HUES64 (cell line): ENCODE data around the gene STX18.
"Not testable (repeated sequence)": the region's sequence is repeated elsewhere in the genome, so short reads cannot be mapped to it uniquely, and the experiment has no call there.

ENCODE experiments used
- H3K27ac ChIP-seq: 2 replicates; pipeline ENCODE4 v1.7.0; 2013; ENCODE audit warnings: low read depth, low read length, inconsistent platforms
- H3K27me3 ChIP-seq: 2 replicates; pipeline ENCODE4 v1.6.1; 2013; ENCODE audit warnings: mild to moderate bottlenecking, low read length; ENCODE audit not compliant: insufficient read depth
- H3K36me3 ChIP-seq: 2 replicates; pipeline ENCODE4 v1.6.1; 2013; ENCODE audit warnings: mild to moderate bottlenecking, low read length; ENCODE audit not compliant: insufficient read depth
- H3K4me1 ChIP-seq: 2 replicates; pipeline ENCODE4 v1.6.1; 2013; ENCODE audit warnings: mild to moderate bottlenecking, low read length, moderate library complexity; ENCODE audit not compliant: insufficient read depth
- H3K4me3 ChIP-seq: 2 replicates; pipeline ENCODE4 v1.5.1; 2013; ENCODE audit warnings: mild to moderate bottlenecking, low read length, moderate library complexity
- H3K9ac ChIP-seq: 2 replicates; pipeline ENCODE4 v1.6.1; 2013; ENCODE audit warnings: mild to moderate bottlenecking, low read depth, low read length
- H3K9me3 ChIP-seq: 2 replicates; pipeline ENCODE4 v1.6.1; 2013; ENCODE audit warnings: low read depth, low read length; ENCODE audit not compliant: insufficient read depth
- WGBS: fragments of 150-250, 120-280 bp; methylation state at CpG from one replicate; pipeline ENCODE4 v1.1.7; 2013; ENCODE audit warnings: missing lambda C conversion rate; 5-methylcytosine and 5-hydroxymethylcytosine counted together

STX18 gene

GRCh38 chr4:4425696-4426095, 116.2 kb downstream of the STX18 start:
- H3K4me1 ChIP-seq, result peaks cover 27% of the 10 kb centered on the region
- H3K4me3 ChIP-seq, result no peak overlapping the region
- H3K27me3 ChIP-seq, result no peaks in the 10 kb centered on the region
- H3K9me3 ChIP-seq, result no peaks in the 10 kb centered on the region
- peaks cover 9% of the 10 kb centered on the region for H3K36me3 ChIP-seq
- no peak overlapping the region for H3K27ac ChIP-seq
- H3K9ac ChIP-seq, result no peak overlapping the region
- WGBS, result 90% methylated on average over 7 of the region's 7 CpGs

- Histone ChIP-seq H3K27ac (no peak overlapping the region), H3K4me3 (no peak overlapping the region), H3K9me3 (no peaks in the 10 kb centered on the region), H3K9ac (no peak overlapping the region), H3K36me3 (peaks cover 14% of the 10 kb centered on the region), H3K4me1 (peaks cover 27% of the 10 kb centered on the region), H3K27me3 (no peaks in the 10 kb centered on the region)
- WGBS, result 91% methylated on average over 12 of the region's 13 CpGs
Measured at GRCh38 chr4:4425119-4425690, 116.6 kb downstream of the STX18 start.

GRCh38 chr4:4424499-4425115, 117.2 kb downstream of the STX18 start:
- Histone ChIP-seq H3K9me3 (no peaks in the 10 kb centered on the region), H3K36me3 (peaks cover 20% of the 10 kb centered on the region), H3K9ac (no peak overlapping the region), H3K4me3 (no peak overlapping the region), H3K4me1 (peaks cover 27% of the 10 kb centered on the region), H3K27ac (no peak overlapping the region), H3K27me3 (no peaks in the 10 kb centered on the region)
- WGBS, result 85% methylated on average over 8 of the region's 8 CpGs

- H3K9me3 ChIP-seq, result no peaks in the 10 kb centered on the region
- peaks cover 27% of the 10 kb centered on the region for H3K4me1 ChIP-seq
- no peak overlapping the region for H3K27ac ChIP-seq
- H3K36me3 ChIP-seq, result peaks cover 26% of the 10 kb centered on the region
- no peaks in the 10 kb centered on the region for H3K27me3 ChIP-seq
- 65% methylated on average over 7 of the region's 9 CpGs for WGBS
- no peak overlapping the region for H3K9ac ChIP-seq
- no peak overlapping the region for H3K4me3 ChIP-seq
Measured at GRCh38 chr4:4423706-4424498, 117.9 kb downstream of the STX18 start.

GRCh38 chr4:4422856-4423499, 118.9 kb downstream of the STX18 start:
- peaks cover 35% of the 10 kb centered on the region for H3K36me3 ChIP-seq
- H3K4me1 ChIP-seq, result peaks cover 23% of the 10 kb centered on the region
- WGBS, result 89% methylated on average over 12 of the region's 12 CpGs

GRCh38 chr4:4422117-4422516, 119.7 kb downstream of the STX18 start:
- 95% methylated on average over 7 of the region's 7 CpGs for WGBS
- Histone ChIP-seq H3K36me3 (peaks cover 39% of the 10 kb centered on the region), H3K4me1 (peaks cover 14% of the 10 kb centered on the region)
- not testable (repeated sequence) for H3K9ac ChIP-seq, H3K9me3 ChIP-seq, H3K27ac ChIP-seq, H3K27me3 ChIP-seq, H3K4me3 ChIP-seq

More at GRCh38 chr4:4422856-4423499, 118.9 kb downstream of the STX18 start:
- Histone ChIP-seq H3K27ac (no peak overlapping the region), H3K4me3 (no peak overlapping the region), H3K9me3 (no peaks in the 10 kb centered on the region), H3K27me3 (no peaks in the 10 kb centered on the region), H3K9ac (no peak overlapping the region)

GRCh38 chr4:4421356-4421755, 120.5 kb downstream of the STX18 start:
- Histone ChIP-seq H3K4me1 (peaks cover 8% of the 10 kb centered on the region), H3K36me3 (peaks cover 39% of the 10 kb centered on the region), H3K27me3 (no peaks in the 10 kb centered on the region), H3K9me3 (no peaks in the 10 kb centered on the region), H3K27ac (no peak overlapping the region), H3K4me3 (no peak overlapping the region), H3K9ac (no peak overlapping the region)
- WGBS, result 94% methylated on average over 10 of the region's 11 CpGs

GRCh38 chr4:4420421-4420820, 121.4 kb downstream of the STX18 start:
- 94% methylated on average over 12 of the region's 12 CpGs for WGBS
- no peaks in the 10 kb centered on the region for H3K27me3 ChIP-seq
- H3K36me3 ChIP-seq, result peaks cover 39% of the 10 kb centered on the region
- no peak overlapping the region for H3K9ac ChIP-seq
- H3K27ac ChIP-seq, result no peak overlapping the region
- no peaks in the 10 kb centered on the region for H3K9me3 ChIP-seq
- no peak overlapping the region for H3K4me3 ChIP-seq
- H3K4me1 ChIP-seq, result peaks cover 8% of the 10 kb centered on the region

- H3K36me3 ChIP-seq, result peaks cover 39% of the 10 kb centered on the region
- H3K9me3 ChIP-seq, result no peaks in the 10 kb centered on the region
- H3K4me3 ChIP-seq, result no peak overlapping the region
- no peak overlapping the region for H3K9ac ChIP-seq
- H3K27me3 ChIP-seq, result no peaks in the 10 kb centered on the region
- H3K27ac ChIP-seq, result no peak overlapping the region
- WGBS, result 95% methylated on average over 12 of the region's 12 CpGs
- H3K4me1 ChIP-seq, result peaks cover 5% of the 10 kb centered on the region
Measured at GRCh38 chr4:4419896-4420295, 122.0 kb downstream of the STX18 start.

- Histone ChIP-seq H3K27ac (no peak overlapping the region), H3K27me3 (no peaks in the 10 kb centered on the region), H3K9me3 (no peaks in the 10 kb centered on the region), H3K4me3 (no peak overlapping the region), H3K4me1 (no peaks in the 10 kb centered on the region; the same call in none of the 2 replicates), H3K36me3 (peaks cover 39% of the 10 kb centered on the region), H3K9ac (no peak overlapping the region)
- WGBS, result 94% methylated on average over 19 of the region's 19 CpGs
Measured at GRCh38 chr4:4418676-4419390, 123.0 kb downstream of the STX18 start.
